ENCODE data around the gene NDUFAF5. TPM values are rescaled to one million over a fixed set of nuclear protein-coding genes. Genes with fewer than 3 reads are reported as not detected.

The NDUFAF5 gene
- total RNA-seq, 1 experiment from 2014 or later = 40.2 TPM

DNA sequence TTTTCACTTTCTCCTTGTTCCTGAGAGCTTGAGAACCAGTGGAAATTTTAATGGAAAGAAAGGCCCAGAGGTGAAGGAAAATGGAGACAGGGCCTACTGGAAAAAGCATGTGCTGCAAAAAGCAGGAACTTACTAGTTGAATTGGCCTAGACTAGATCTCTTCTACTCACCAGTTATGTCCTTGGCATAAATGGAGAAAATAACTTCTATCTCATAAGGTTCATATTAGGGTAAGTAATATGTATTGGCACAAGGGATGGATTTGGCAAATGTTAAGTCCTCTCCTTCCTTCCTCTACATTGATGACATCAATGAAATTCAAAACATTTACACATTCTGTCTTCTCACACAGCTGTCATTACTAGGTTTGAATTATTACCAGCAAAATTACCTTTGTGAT is 74.0 kb downstream of the NDUFAF5 start:
- Histone ChIP-seq H4K8ac (replicated peaks; ENCODE audit: insufficient read length, low read depth, low read length) (no peak overlapping the region), H4K91ac (ENCODE audit: insufficient read length, low read depth, low read length) (no peak overlapping the region), H3K9me3 (ENCODE audit: control insufficient read depth, low read depth, low read length) (no peaks in the 10 kb centered on the region), H3K27me3 (ENCODE audit: insufficient read depth, low read length) (no peaks in the 10 kb centered on the region), H3K79me1 (ENCODE audit: insufficient read depth, low read depth, low read length, poor library complexity, severe bottlenecking) (no peaks in the 10 kb centered on the region), H3K4ac (ENCODE audit: low read depth, low read length) (no peak overlapping the region), H3K14ac (ENCODE audit: insufficient read depth, low read length) (no peak overlapping the region), H3K27ac (ENCODE audit: insufficient read length, low read depth, low read length) (no peak overlapping the region), H2BK15ac (ENCODE audit: low read depth, low read length) (no peak overlapping the region), H3K4me2 (ENCODE audit: insufficient read depth, insufficient read length, low read length) (no peak overlapping the region), H4K5ac (ENCODE audit: insufficient read length, low read depth, low read length) (no peak overlapping the region), H3K23me2 (ENCODE audit: insufficient read length, low read depth, low read length, poor library complexity, severe bottlenecking) (no peaks in the 10 kb centered on the region), H4K20me1 (ENCODE audit: control insufficient read depth, insufficient read depth, insufficient read length) (no peaks in the 10 kb centered on the region), H3K56ac (ENCODE audit: insufficient read length, low read depth, low read length) (no peak overlapping the region), H2BK5ac (ENCODE audit: insufficient read length, low read length) (no peak overlapping the region), H3K9ac (ENCODE audit: extremely low read depth, insufficient read length, low read length) (no peak overlapping the region), H3K23ac (ENCODE audit: insufficient read length, low read depth, low read length) (no peak overlapping the region), H3T11ph (ENCODE audit: low read length) (no peak overlapping the region), H2BK12ac (ENCODE audit: insufficient read length, low read depth, low read length) (no peak overlapping the region), H2AFZ (ENCODE audit: low read length) (no peak overlapping the region), H3K79me2 (ENCODE audit: insufficient read depth, low read length) (no peaks in the 10 kb centered on the region), H3K4me1 (ENCODE audit: insufficient read depth, low read length) (no peaks in the 10 kb centered on the region), H2AK5ac (ENCODE audit: insufficient read length, low read length) (no peak overlapping the region), H3K18ac (ENCODE audit: insufficient read length, low read depth, low read length) (no peak overlapping the region), H2BK20ac (ENCODE audit: low read depth, low read length, poor library complexity, severe bottlenecking) (no peak overlapping the region), H2BK120ac (ENCODE audit: low read depth, low read length, poor library complexity, severe bottlenecking) (no peak overlapping the region)
- Mint-ChIP-seq H3K36me3 (ENCODE audit: insufficient read depth in 1 of 3, low read depth in 3 of 3) (no peaks in the 10 kb centered on the region), H3K27ac (no peak overlapping the region), H3K9me3 (no peaks in the 10 kb centered on the region), H3K27me3 (ENCODE audit: low read depth) (no peaks in the 10 kb centered on the region), H3K4me3 (no peak overlapping the region), H3K4me1 (peaks cover 8 to 9% of the 10 kb centered on the region in 2 experiments)
- DNase-seq = no peak
- TF ChIP-seq, protein P1, sequence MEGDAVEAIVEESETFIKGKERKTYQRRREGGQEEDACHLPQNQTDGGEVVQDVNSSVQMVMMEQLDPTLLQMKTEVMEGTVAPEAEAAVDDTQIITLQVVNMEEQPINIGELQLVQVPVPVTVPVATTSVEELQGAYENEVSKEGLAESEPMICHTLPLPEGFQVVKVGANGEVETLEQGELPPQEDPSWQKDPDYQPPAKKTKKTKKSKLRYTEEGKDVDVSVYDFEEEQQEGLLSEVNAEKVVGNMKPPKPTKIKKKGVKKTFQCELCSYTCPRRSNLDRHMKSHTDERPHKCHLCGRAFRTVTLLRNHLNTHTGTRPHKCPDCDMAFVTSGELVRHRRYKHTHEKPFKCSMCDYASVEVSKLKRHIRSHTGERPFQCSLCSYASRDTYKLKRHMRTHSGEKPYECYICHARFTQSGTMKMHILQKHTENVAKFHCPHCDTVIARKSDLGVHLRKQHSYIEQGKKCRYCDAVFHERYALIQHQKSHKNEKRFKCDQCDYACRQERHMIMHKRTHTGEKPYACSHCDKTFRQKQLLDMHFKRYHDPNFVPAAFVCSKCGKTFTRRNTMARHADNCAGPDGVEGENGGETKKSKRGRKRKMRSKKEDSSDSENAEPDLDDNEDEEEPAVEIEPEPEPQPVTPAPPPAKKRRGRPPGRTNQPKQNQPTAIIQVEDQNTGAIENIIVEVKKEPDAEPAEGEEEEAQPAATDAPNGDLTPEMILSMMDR (conservative IDR thresholded peaks at IDR 0.05) = no peak

Measured in H9 (cell line).